GM23338 (cell line): ENCODE results near the gene UGGT2. TPM values are rescaled to one million over a fixed set of nuclear protein-coding genes. Genes with fewer than 3 reads are reported as not detected.
"Not testable (repeated sequence)": the region's sequence is repeated elsewhere in the genome, so short reads cannot be mapped to it uniquely, and the experiment has no call there.

Experiments
- ATAC-seq: fragments of 200-7000 bp; cut with Tn5 transposase; 3 replicates; pipeline ENCODE4 v1.9.1; 2020
- DNase-seq: peaks from one replicate; pipeline ENCODE4 v3.0.0-alpha.2; 2015; ENCODE audit warnings: low spot score
- H2AFZ ChIP-seq: fragments of 200-600 bp; sonication (generic); 2 replicates; pipeline ENCODE4 v1.8.0; 2016; ENCODE audit warnings: antibody characterized with exemption, mild to moderate bottlenecking, moderate library complexity
- H3F3A ChIP-seq: fragments of 200-600 bp; sonication (generic); replicated peaks from 2 replicates; pipeline ENCODE4 v1.8.0; 2017; ENCODE audit warnings: antibody characterized with exemption, mixed run types, low read depth
- H3K27ac ChIP-seq: fragments of 200-600 bp; sonication (generic); 2 replicates; pipeline ENCODE4 v1.6.1; 2016; ENCODE audit warnings: low read depth
- H3K27me3 ChIP-seq: fragments of 200-600 bp; sonication (generic); 2 replicates; pipeline ENCODE4 v1.8.0; 2016; ENCODE audit warnings: mild to moderate bottlenecking, mixed run types, moderate library complexity; ENCODE audit not compliant: insufficient read depth
- H3K36me3 ChIP-seq: fragments of 200-600 bp; sonication (generic); 2 replicates; pipeline ENCODE4 v1.8.0; 2016; ENCODE audit warnings: mild to moderate bottlenecking; ENCODE audit not compliant: insufficient read depth
- H3K4me1 ChIP-seq: fragments of 200-600 bp; sonication (generic); 2 replicates; pipeline ENCODE4 v1.8.0; 2016; ENCODE audit warnings: mild to moderate bottlenecking, moderate library complexity; ENCODE audit not compliant: insufficient read depth
- H3K4me2 ChIP-seq: fragments of 200-600 bp; sonication (generic); 2 replicates; pipeline ENCODE4 v1.7.1; 2017; ENCODE audit warnings: mixed run types
- H3K4me3 ChIP-seq: fragments of 200-600 bp; sonication (generic); 2 replicates; pipeline ENCODE4 v1.6.1; 2016; ENCODE audit warnings: mixed run types
- H3K79me2 ChIP-seq: fragments of 200-600 bp; sonication (generic); replicated peaks from 2 replicates; pipeline ENCODE4 v1.8.0; 2017; ENCODE audit warnings: mild to moderate bottlenecking; ENCODE audit not compliant: insufficient read depth
- H3K9me2 ChIP-seq: fragments of 200-600 bp; sonication (generic); 2 replicates; pipeline ENCODE4 v1.8.0; 2017; ENCODE audit not compliant: insufficient read depth
- H4K20me1 ChIP-seq: fragments of 200-600 bp; sonication (generic); replicated peaks from 2 replicates; pipeline ENCODE4 v1.8.0; 2017; ENCODE audit warnings: mild to moderate bottlenecking; ENCODE audit not compliant: insufficient read depth
- H3K27ac Mint-ChIP-seq: 2 replicates; pipeline ENCODE4 v1.8.0; 2020; ENCODE audit warnings: inconsistent platforms, mild to moderate bottlenecking, moderate library complexity, mixed read lengths
- H3K27me3 Mint-ChIP-seq: 3 replicates; pipeline ENCODE4 v1.8.0; 2022; ENCODE audit warnings: low read depth, mild to moderate bottlenecking, moderate library complexity, mixed read lengths, inconsistent platforms; ENCODE audit not compliant: insufficient read depth, poor library complexity
- H3K36me3 Mint-ChIP-seq: 3 replicates; pipeline ENCODE4 v1.8.0; 2021; ENCODE audit warnings: low read depth, mild to moderate bottlenecking, inconsistent platforms, moderate library complexity, mixed read lengths
- H3K4me1 Mint-ChIP-seq: 3 replicates; pipeline ENCODE4 v1.8.0; 2020; ENCODE audit warnings: mild to moderate bottlenecking, inconsistent platforms, mixed read lengths
- H3K4me3 Mint-ChIP-seq: 3 replicates; pipeline ENCODE4 v1.8.0; 2021; ENCODE audit warnings: moderate library complexity, mild to moderate bottlenecking, inconsistent platforms, mixed read lengths
- H3K9me3 Mint-ChIP-seq: 3 replicates; pipeline ENCODE4 v1.8.0; 2020; ENCODE audit warnings: moderate library complexity, mild to moderate bottlenecking, inconsistent platforms, mixed read lengths
- CTCF ChIP-seq, 2 experiments: fragments of 200-600 bp in 1 of 2; sonication (generic) in 1 of 2; conservative IDR thresholded peaks; 2 replicates each; pipeline versions ENCODE4 v1.5.1 to v1.6.1; 2016 to 2017; ENCODE audit warnings: antibody characterized with exemption in 2 of 2, low read depth in 2 of 2, mild to moderate bottlenecking in 2 of 2, moderate library complexity in 1 of 2
- ETS1 ChIP-seq: IDR thresholded peaks from 2 replicates; pipeline ENCODE4 v1.6.1; 2016; ENCODE audit warnings: antibody characterized with exemption
- POLR2AphosphoS5 ChIP-seq: IDR thresholded peaks from 2 replicates; pipeline ENCODE4 v1.6.1; 2016; ENCODE audit warnings: antibody characterized with exemption, low read depth
- polyA plus RNA-seq: library from polyadenylated mRNA; unstranded; fragments of >200 nt; fragmentation: Nextera tagmentation; extraction: Ambion mirVana; gene quantifications from 2 replicates; pipeline ENCODE4 v1.2.1, GENCODE V29; 2016
- total RNA-seq: library from RNA; depleted of rRNA; stranded (reverse); fragments of >200 nt; shearing (Covaris generic); gene quantifications from 2 replicates; pipeline ENCODE4 v1.2.3, GENCODE V29; 2014
- TF ChIP-seq, protein P1 (sequence below): IDR thresholded peaks from one replicate; pipeline ENCODE4 v1.6.1; 2018; ENCODE audit warnings: antibody characterized with exemption; ENCODE audit not compliant: unreplicated experiment

UGGT2 gene
- total and polyA plus RNA-seq, 2 experiments from 2014 or later: 44.0 to 60.5 TPM

DNA sequence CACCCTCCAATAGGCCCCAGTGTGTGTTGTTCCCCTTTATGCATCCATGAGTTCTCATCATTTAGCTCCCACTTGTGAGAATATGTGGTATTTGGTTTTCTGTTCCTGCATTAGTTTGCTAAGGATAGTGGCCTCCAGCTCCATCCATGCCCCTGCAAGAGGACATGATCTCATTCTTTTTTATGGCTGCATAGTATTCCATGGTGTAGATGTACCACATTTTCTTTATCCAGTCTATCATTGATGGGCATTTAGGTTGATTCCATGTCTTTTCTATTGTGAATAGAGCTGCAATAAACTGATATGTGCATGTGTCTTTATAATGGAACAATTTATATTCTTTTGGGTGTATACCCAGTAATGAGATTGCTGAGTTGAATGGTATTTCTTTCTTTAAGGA, 263.9 kb downstream of the UGGT2 start:
- H3K27ac ChIP-seq, H3F3A ChIP-seq, H3K27ac Mint-ChIP-seq, H3K4me1 ChIP-seq, H3K36me3 ChIP-seq, H4K20me1 ChIP-seq, H3K9me2 ChIP-seq, ATAC-seq, H2AFZ ChIP-seq, H3K4me3 ChIP-seq, H3K4me1 Mint-ChIP-seq, DNase-seq, H3K79me2 ChIP-seq, H3K27me3 Mint-ChIP-seq, H3K4me3 Mint-ChIP-seq, H3K4me2 ChIP-seq, H3K27me3 ChIP-seq: not testable (repeated sequence)
- Mint-ChIP-seq H3K36me3 (peaks cover 40% of the 10 kb centered on the region), H3K9me3 (peaks cover 13% of the 10 kb centered on the region; the same call in 2 of the 3 replicates)

GRCh38 chr13:95788100-95788463, 265.1 kb downstream of the UGGT2 start:
- ATAC-seq: no peak
- no peaks in the 10 kb centered on the region for H3K9me2 ChIP-seq
- no peak overlapping the region for H2AFZ ChIP-seq
- Mint-ChIP-seq H3K27me3 (no peaks in the 10 kb centered on the region), H3K36me3 (peaks cover 35% of the 10 kb centered on the region), H3K4me3 (no peak overlapping the region), H3K4me1 (no peaks in the 10 kb centered on the region; the same call in 2 of the 3 replicates), H3K9me3 (peaks cover 13% of the 10 kb centered on the region; the same call in 2 of the 3 replicates), H3K27ac (no peak overlapping the region)
- no peak overlapping the region for H3K27ac ChIP-seq
- TF ChIP-seq POLR2AphosphoS5 (no peak), CTCF (conservative IDR thresholded peaks at IDR 0.05; ENCODE audit: low read depth in 2 of 2) (no peak), ETS1 (no peak)
- TF ChIP-seq, protein P1, sequence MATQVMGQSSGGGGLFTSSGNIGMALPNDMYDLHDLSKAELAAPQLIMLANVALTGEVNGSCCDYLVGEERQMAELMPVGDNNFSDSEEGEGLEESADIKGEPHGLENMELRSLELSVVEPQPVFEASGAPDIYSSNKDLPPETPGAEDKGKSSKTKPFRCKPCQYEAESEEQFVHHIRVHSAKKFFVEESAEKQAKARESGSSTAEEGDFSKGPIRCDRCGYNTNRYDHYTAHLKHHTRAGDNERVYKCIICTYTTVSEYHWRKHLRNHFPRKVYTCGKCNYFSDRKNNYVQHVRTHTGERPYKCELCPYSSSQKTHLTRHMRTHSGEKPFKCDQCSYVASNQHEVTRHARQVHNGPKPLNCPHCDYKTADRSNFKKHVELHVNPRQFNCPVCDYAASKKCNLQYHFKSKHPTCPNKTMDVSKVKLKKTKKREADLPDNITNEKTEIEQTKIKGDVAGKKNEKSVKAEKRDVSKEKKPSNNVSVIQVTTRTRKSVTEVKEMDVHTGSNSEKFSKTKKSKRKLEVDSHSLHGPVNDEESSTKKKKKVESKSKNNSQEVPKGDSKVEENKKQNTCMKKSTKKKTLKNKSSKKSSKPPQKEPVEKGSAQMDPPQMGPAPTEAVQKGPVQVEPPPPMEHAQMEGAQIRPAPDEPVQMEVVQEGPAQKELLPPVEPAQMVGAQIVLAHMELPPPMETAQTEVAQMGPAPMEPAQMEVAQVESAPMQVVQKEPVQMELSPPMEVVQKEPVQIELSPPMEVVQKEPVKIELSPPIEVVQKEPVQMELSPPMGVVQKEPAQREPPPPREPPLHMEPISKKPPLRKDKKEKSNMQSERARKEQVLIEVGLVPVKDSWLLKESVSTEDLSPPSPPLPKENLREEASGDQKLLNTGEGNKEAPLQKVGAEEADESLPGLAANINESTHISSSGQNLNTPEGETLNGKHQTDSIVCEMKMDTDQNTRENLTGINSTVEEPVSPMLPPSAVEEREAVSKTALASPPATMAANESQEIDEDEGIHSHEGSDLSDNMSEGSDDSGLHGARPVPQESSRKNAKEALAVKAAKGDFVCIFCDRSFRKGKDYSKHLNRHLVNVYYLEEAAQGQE: no peak
- peaks cover 8% of the 10 kb centered on the region; the same call in 1 of the 2 replicates for H3K36me3 ChIP-seq
- no peak for DNase-seq
- H4K20me1 ChIP-seq: no peaks in the 10 kb centered on the region
- H3K27me3 ChIP-seq: no peaks in the 10 kb centered on the region
- H3K4me1 ChIP-seq: no peaks in the 10 kb centered on the region
- no peak overlapping the region for H3K4me2 ChIP-seq
- H3K4me3 ChIP-seq: no peak overlapping the region
- no peaks in the 10 kb centered on the region for H3K79me2 ChIP-seq
- no peaks in the 10 kb centered on the region for H3F3A ChIP-seq
